GM23338 (cell line): ENCODE measurements around the gene XPO4. TPM values are rescaled to one million over a fixed set of nuclear protein-coding genes. Genes with fewer than 3 reads are reported as not detected.
A peak's percentile ranks its signal among the peaks of the same experiment; 100 is the strongest.

Experiments
- ATAC-seq: fragments of 200-7000 bp; cut with Tn5 transposase; 3 replicates; pipeline ENCODE4 v1.9.1; 2020
- DNase-seq: peaks from one replicate; pipeline ENCODE4 v3.0.0-alpha.2; 2015; ENCODE audit warnings: low spot score
- H2AFZ ChIP-seq: fragments of 200-600 bp; sonication (generic); 2 replicates; pipeline ENCODE4 v1.8.0; 2016; ENCODE audit warnings: antibody characterized with exemption, mild to moderate bottlenecking, moderate library complexity
- H3F3A ChIP-seq: fragments of 200-600 bp; sonication (generic); replicated peaks from 2 replicates; pipeline ENCODE4 v1.8.0; 2017; ENCODE audit warnings: antibody characterized with exemption, mixed run types, low read depth
- H3K27ac ChIP-seq: fragments of 200-600 bp; sonication (generic); 2 replicates; pipeline ENCODE4 v1.6.1; 2016; ENCODE audit warnings: low read depth
- H3K27me3 ChIP-seq: fragments of 200-600 bp; sonication (generic); 2 replicates; pipeline ENCODE4 v1.8.0; 2016; ENCODE audit warnings: mild to moderate bottlenecking, mixed run types, moderate library complexity; ENCODE audit not compliant: insufficient read depth
- H3K36me3 ChIP-seq: fragments of 200-600 bp; sonication (generic); 2 replicates; pipeline ENCODE4 v1.8.0; 2016; ENCODE audit warnings: mild to moderate bottlenecking; ENCODE audit not compliant: insufficient read depth
- H3K4me1 ChIP-seq: fragments of 200-600 bp; sonication (generic); 2 replicates; pipeline ENCODE4 v1.8.0; 2016; ENCODE audit warnings: mild to moderate bottlenecking, moderate library complexity; ENCODE audit not compliant: insufficient read depth
- H3K4me2 ChIP-seq: fragments of 200-600 bp; sonication (generic); 2 replicates; pipeline ENCODE4 v1.7.1; 2017; ENCODE audit warnings: mixed run types
- H3K4me3 ChIP-seq: fragments of 200-600 bp; sonication (generic); 2 replicates; pipeline ENCODE4 v1.6.1; 2016; ENCODE audit warnings: mixed run types
- H3K79me2 ChIP-seq: fragments of 200-600 bp; sonication (generic); replicated peaks from 2 replicates; pipeline ENCODE4 v1.8.0; 2017; ENCODE audit warnings: mild to moderate bottlenecking; ENCODE audit not compliant: insufficient read depth
- H3K9me2 ChIP-seq: fragments of 200-600 bp; sonication (generic); 2 replicates; pipeline ENCODE4 v1.8.0; 2017; ENCODE audit not compliant: insufficient read depth
- H4K20me1 ChIP-seq: fragments of 200-600 bp; sonication (generic); replicated peaks from 2 replicates; pipeline ENCODE4 v1.8.0; 2017; ENCODE audit warnings: mild to moderate bottlenecking; ENCODE audit not compliant: insufficient read depth
- H3K27ac Mint-ChIP-seq: 2 replicates; pipeline ENCODE4 v1.8.0; 2020; ENCODE audit warnings: inconsistent platforms, mild to moderate bottlenecking, moderate library complexity, mixed read lengths
- H3K27me3 Mint-ChIP-seq: 3 replicates; pipeline ENCODE4 v1.8.0; 2022; ENCODE audit warnings: low read depth, mild to moderate bottlenecking, moderate library complexity, mixed read lengths, inconsistent platforms; ENCODE audit not compliant: insufficient read depth, poor library complexity
- H3K36me3 Mint-ChIP-seq: 3 replicates; pipeline ENCODE4 v1.8.0; 2021; ENCODE audit warnings: low read depth, mild to moderate bottlenecking, inconsistent platforms, moderate library complexity, mixed read lengths
- H3K4me1 Mint-ChIP-seq: 3 replicates; pipeline ENCODE4 v1.8.0; 2020; ENCODE audit warnings: mild to moderate bottlenecking, inconsistent platforms, mixed read lengths
- H3K4me3 Mint-ChIP-seq: 3 replicates; pipeline ENCODE4 v1.8.0; 2021; ENCODE audit warnings: moderate library complexity, mild to moderate bottlenecking, inconsistent platforms, mixed read lengths
- H3K9me3 Mint-ChIP-seq: 3 replicates; pipeline ENCODE4 v1.8.0; 2020; ENCODE audit warnings: moderate library complexity, mild to moderate bottlenecking, inconsistent platforms, mixed read lengths
- EZH2phosphoT487 ChIP-seq: fragments of 200-600 bp; sonication (generic); IDR thresholded peaks from one replicate; pipeline ENCODE4 v1.8.1; 2018; ENCODE audit warnings: antibody characterized with exemption; ENCODE audit not compliant: unreplicated experiment
- ZNF114 ChIP-seq: fragments of 250-450 bp; sonication (Bioruptor Pico); IDR thresholded peaks from 2 replicates; pipeline ENCODE4 v1.5.0; 2020; ENCODE audit warnings: mild to moderate bottlenecking, moderate library complexity
- ZNF331 ChIP-seq: fragments of 250-450 bp; sonication (Bioruptor Pico); IDR thresholded peaks from 2 replicates; pipeline ENCODE4 v1.5.0; 2020; ENCODE audit warnings: low read depth, mild to moderate bottlenecking, moderate library complexity
- polyA plus RNA-seq: library from polyadenylated mRNA; unstranded; fragments of >200 nt; fragmentation: Nextera tagmentation; extraction: Ambion mirVana; gene quantifications from 2 replicates; pipeline ENCODE4 v1.2.1, GENCODE V29; 2016
- total RNA-seq: library from RNA; depleted of rRNA; stranded (reverse); fragments of >200 nt; shearing (Covaris generic); gene quantifications from 2 replicates; pipeline ENCODE4 v1.2.3, GENCODE V29; 2014
- TF ChIP-seq, protein P1 (sequence below): fragments of 250-450 bp; sonication (Bioruptor Pico); IDR thresholded peaks from 2 replicates; pipeline ENCODE4 v1.5.0; 2020; ENCODE audit warnings: mild to moderate bottlenecking, moderate library complexity

The XPO4 gene
- total and polyA plus RNA-seq, 2 experiments from 2014 or later = 14.1 to 57.8 TPM

DNA sequence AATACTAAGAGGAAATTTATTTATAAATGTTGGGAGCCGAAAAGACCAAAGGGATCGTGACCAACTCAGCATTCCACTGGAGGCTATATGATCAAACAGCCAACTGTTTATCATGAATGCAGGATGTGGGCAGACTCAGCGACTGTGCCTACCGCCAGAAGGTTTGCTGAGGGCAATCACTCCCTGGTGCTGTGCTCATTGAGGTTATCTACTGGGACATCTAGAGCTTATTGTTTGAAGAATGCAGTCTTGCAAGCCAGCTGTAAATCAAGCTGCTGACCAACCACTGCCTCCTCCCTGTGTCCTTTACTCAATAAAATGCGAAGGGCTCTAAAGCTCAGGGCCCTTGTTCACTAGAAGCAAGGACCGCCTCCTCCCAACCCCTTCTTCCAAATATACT is 8.5 kb upstream of the XPO4 start:
- ATAC-seq (no peak), DNase-seq (no peak)
- Histone ChIP-seq H4K20me1 (no peaks in the 10 kb centered on the region), H3K27ac (no peak overlapping the region), H3K4me3 (no peak overlapping the region), H3K9me2 (no peaks in the 10 kb centered on the region), H3K4me2 (no peak overlapping the region), H3K4me1 (no peaks in the 10 kb centered on the region), H2AFZ (no peak overlapping the region), H3K36me3 (no peaks in the 10 kb centered on the region), H3F3A (no peaks in the 10 kb centered on the region), H3K27me3 (no peaks in the 10 kb centered on the region), H3K79me2 (no peaks in the 10 kb centered on the region)
- peaks cover 2% of the 10 kb centered on the region for H3K27me3 Mint-ChIP-seq
- H3K9me3 Mint-ChIP-seq = peaks cover 6% of the 10 kb centered on the region
- no peak overlapping the region for H3K4me3 Mint-ChIP-seq
- no peak overlapping the region for H3K27ac Mint-ChIP-seq
- no peaks in the 10 kb centered on the region for H3K4me1 Mint-ChIP-seq
- no peaks in the 10 kb centered on the region for H3K36me3 Mint-ChIP-seq
- TF ChIP-seq, protein P1, sequence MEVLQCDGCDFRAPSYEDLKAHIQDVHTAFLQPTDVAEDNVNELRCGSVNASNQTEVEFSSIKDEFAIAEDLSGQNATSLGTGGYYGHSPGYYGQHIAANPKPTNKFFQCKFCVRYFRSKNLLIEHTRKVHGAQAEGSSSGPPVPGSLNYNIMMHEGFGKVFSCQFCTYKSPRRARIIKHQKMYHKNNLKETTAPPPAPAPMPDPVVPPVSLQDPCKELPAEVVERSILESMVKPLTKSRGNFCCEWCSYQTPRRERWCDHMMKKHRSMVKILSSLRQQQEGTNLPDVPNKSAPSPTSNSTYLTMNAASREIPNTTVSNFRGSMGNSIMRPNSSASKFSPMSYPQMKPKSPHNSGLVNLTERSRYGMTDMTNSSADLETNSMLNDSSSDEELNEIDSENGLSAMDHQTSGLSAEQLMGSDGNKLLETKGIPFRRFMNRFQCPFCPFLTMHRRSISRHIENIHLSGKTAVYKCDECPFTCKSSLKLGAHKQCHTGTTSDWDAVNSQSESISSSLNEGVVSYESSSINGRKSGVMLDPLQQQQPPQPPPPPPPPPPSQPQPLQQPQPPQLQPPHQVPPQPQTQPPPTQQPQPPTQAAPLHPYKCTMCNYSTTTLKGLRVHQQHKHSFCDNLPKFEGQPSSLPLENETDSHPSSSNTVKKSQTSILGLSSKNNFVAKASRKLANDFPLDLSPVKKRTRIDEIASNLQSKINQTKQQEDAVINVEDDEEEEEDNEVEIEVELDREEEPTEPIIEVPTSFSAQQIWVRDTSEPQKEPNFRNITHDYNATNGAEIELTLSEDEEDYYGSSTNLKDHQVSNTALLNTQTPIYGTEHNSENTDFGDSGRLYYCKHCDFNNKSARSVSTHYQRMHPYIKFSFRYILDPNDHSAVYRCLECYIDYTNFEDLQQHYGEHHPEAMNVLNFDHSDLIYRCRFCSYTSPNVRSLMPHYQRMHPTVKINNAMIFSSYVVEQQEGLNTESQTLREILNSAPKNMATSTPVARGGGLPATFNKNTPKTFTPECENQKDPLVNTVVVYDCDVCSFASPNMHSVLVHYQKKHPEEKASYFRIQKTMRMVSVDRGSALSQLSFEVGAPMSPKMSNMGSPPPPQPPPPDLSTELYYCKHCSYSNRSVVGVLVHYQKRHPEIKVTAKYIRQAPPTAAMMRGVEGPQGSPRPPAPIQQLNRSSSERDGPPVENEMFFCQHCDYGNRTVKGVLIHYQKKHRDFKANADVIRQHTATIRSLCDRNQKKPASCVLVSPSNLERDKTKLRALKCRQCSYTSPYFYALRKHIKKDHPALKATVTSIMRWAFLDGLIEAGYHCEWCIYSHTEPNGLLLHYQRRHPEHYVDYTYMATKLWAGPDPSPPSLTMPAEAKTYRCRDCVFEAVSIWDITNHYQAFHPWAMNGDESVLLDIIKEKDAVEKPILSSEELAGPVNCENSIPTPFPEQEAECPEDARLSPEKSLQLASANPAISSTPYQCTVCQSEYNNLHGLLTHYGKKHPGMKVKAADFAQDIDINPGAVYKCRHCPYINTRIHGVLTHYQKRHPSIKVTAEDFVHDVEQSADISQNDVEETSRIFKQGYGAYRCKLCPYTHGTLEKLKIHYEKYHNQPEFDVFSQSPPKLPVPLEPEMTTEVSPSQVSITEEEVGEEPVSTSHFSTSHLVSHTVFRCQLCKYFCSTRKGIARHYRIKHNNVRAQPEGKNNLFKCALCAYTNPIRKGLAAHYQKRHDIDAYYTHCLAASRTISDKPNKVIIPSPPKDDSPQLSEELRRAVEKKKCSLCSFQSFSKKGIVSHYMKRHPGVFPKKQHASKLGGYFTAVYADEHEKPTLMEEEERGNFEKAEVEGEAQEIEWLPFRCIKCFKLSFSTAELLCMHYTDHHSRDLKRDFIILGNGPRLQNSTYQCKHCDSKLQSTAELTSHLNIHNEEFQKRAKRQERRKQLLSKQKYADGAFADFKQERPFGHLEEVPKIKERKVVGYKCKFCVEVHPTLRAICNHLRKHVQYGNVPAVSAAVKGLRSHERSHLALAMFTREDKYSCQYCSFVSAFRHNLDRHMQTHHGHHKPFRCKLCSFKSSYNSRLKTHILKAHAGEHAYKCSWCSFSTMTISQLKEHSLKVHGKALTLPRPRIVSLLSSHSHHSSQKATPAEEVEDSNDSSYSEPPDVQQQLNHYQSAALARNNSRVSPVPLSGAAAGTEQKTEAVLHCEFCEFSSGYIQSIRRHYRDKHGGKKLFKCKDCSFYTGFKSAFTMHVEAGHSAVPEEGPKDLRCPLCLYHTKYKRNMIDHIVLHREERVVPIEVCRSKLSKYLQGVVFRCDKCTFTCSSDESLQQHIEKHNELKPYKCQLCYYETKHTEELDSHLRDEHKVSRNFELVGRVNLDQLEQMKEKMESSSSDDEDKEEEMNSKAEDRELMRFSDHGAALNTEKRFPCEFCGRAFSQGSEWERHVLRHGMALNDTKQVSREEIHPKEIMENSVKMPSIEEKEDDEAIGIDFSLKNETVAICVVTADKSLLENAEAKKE (CRISPR knock-in tag) = no peak
- TF ChIP-seq EZH2phosphoT487 (no peak), ZNF114 (CRISPR knock-in tag) (no peak)

DNA sequence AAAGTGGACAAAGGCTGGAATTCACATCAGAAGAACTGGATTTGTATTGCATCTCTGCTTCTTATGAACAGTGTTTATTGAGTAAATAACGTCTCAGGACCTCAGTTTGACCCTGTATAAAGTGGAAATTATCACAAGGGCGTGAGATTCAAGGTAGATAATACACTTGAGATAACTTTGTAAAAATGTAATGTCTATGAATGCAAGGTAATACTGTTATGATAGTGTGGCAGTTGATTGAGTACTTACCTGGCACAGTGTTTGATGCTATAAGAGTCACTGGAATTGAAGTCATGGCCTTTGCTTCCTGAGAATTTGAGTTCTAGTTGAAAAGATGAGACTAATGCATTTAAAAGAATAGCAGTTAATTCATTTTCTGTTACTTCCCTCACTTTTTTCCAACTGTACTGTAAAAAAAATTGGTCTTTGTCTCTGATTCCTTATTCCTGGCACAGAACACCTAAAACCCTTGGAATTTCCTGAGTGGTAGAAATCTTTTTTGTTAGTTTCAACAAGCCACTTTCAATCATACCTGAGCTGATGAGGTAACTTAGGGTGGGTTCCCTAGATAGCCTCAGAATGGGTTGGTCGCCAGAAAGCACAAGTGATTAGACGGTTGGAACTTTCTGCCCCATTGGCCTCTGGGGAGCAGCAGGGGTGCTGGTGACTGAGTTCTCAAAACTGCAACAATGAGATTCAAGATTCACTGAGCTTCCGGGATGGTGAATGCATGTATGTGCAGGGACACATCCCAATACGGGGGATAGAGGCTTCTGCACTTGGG is 6.4 kb upstream of the XPO4 start:
- H3K9me2 ChIP-seq = no peaks in the 10 kb centered on the region
- H3K4me1 Mint-ChIP-seq = no peaks in the 10 kb centered on the region
- H3K27ac Mint-ChIP-seq = no peak overlapping the region
- no peak for TF ChIP-seq ZNF331 (CRISPR knock-in tag)
- TF ChIP-seq, protein P1 (CRISPR knock-in tag) = no peak

More for the DNA sequence above, 6.4 kb upstream of the XPO4 start:
- no peaks in the 10 kb centered on the region for H3K27me3 ChIP-seq
- ATAC-seq = no peak
- H3K4me1 ChIP-seq = no peaks in the 10 kb centered on the region
- Mint-ChIP-seq H3K36me3 (no peaks in the 10 kb centered on the region), H3K4me3 (no peak overlapping the region), H3K27me3 (peaks cover 2% of the 10 kb centered on the region), H3K9me3 (peaks cover 6% of the 10 kb centered on the region)
- H3K4me2 ChIP-seq = no peak overlapping the region
- H3F3A ChIP-seq = no peaks in the 10 kb centered on the region
- H2AFZ ChIP-seq = 0 out of 2 replicates have a peak overlapping the region, but pooled peaks have one; percentile 47
- H3K79me2 ChIP-seq = no peaks in the 10 kb centered on the region
- H4K20me1 ChIP-seq = no peaks in the 10 kb centered on the region
- no peak for DNase-seq
- H3K27ac ChIP-seq = no peak overlapping the region
- H3K4me3 ChIP-seq = no peak overlapping the region
- no peaks in the 10 kb centered on the region for H3K36me3 ChIP-seq
